Tibial artery (tissue), 4 donors: ENCODE data around the gene SLC15A4.
"Not testable (repeated sequence)": the region's sequence is repeated elsewhere in the genome, so short reads cannot be mapped to it uniquely, and the experiment has no call there.

Experiments used
- DNase-seq, 2 donors: peaks; one replicate each; pipeline ENCODE4 v3.0.0-alpha.2; 2019
- H3K27ac ChIP-seq, 2 donors: fragments of 200-600 bp; sonication (generic) in 1 of 2; 1 replicate in 1 of 2; 2 replicates in 1 of 2; pipeline ENCODE4 v1.5.1; 2018 to 2019; ENCODE audit warnings: mild to moderate bottlenecking in 1 of 2
- H3K27me3 ChIP-seq, 2 donors: fragments of 200-600 bp; sonication (generic) in 1 of 2; one replicate each; pipeline versions ENCODE4 v1.5.1 to v1.6.0; 2016 to 2019
- H3K36me3 ChIP-seq, 3 donors: fragments of 200-600 bp; sonication (generic) in 2 of 3; one replicate each; pipeline ENCODE4 v1.5.1; 2016 to 2019; ENCODE audit warnings: mild to moderate bottlenecking in 2 of 3
- H3K4me1 ChIP-seq, 4 donors: fragments of 200-600 bp; sonication (generic) in 2 of 4; 1 replicate in 3 of 4; 2 replicates in 1 of 4; pipeline ENCODE4 v1.5.1; 2016 to 2019
- H3K4me3 ChIP-seq, 2 donors: fragments of 200-600 bp; sonication (generic) in 1 of 2; 1 replicate in 1 of 2; 2 replicates in 1 of 2; pipeline ENCODE4 v1.5.1; 2018 to 2019; ENCODE audit warnings: mild to moderate bottlenecking in 2 of 2
- H3K9me3 ChIP-seq, 3 donors: fragments of 200-600 bp; sonication (generic) in 1 of 3; one replicate each; pipeline ENCODE4 v1.5.1; 2016 to 2019
- intact Hi-C: fragments of 100-400 bp; cut with DNase I; formaldehyde crosslinking; loops from one replicate; pipeline ENCODE4 v1.15.0; 2023; ENCODE audit warnings: low total_unique reads
- TF ChIP-seq, protein P1 (sequence below), 2 experiments: fragments of 200-600 bp in 1 of 2; fragments of 450-650 bp in 1 of 2; IDR thresholded peaks; one replicate each; pipeline ENCODE4 v1.5.1; 2017 to 2019; ENCODE audit warnings: antibody characterized with exemption in 2 of 2, mild to moderate bottlenecking in 1 of 2, moderate library complexity in 1 of 2

The SLC15A4 gene

DNA sequence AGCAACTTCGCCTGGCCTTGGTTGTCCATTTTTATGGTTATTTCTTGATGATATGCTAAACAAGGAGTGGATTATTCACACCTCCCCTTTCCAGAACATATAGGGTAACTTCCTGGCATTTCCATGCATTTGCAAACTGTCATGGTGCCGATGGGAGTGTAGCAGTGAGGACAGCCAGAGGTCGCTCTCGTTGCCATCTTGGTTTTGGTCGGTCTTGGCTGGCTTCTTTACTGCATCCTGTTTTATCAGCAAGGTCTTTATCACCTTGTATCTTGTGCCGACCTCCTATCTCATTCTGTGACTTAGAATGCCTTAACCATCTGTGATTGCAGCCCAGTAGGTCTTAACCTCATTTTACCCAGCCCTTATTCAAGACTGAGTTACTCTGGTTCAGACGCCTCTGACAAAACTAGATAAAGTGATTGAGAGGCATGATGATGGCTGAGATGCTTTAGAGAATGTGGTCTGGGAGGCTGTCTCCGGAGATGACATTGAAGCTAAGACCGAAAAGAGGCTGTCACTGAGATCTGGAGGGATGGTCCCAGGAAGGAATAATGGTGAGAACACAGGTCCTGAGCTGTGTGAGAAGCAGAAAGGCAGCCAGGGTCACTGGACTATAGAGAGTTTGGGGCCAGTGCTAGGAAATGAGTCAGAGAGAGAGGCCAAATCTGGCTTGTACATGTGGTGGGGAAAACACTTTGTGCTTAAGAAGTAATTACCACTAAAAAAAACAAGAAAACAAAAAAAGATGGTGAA is 32.5 kb upstream of the SLC15A4 start:
- no peaks in the 10 kb centered on the region for H3K36me3 ChIP-seq
- no peaks in the 10 kb centered on the region for H3K9me3 ChIP-seq
- no peak for DNase-seq
- no peak overlapping the region for H3K27ac ChIP-seq
- no peak overlapping the region for H3K4me3 ChIP-seq
- peaks cover 0 to 8% (median 3%) of the 10 kb centered on the region in 4 donors for H3K4me1 ChIP-seq
- H3K27me3 ChIP-seq = peaks cover 0 to 36% of the 10 kb centered on the region in 2 donors
- intact Hi-C loops = no loop called here
- TF ChIP-seq, protein P1, sequence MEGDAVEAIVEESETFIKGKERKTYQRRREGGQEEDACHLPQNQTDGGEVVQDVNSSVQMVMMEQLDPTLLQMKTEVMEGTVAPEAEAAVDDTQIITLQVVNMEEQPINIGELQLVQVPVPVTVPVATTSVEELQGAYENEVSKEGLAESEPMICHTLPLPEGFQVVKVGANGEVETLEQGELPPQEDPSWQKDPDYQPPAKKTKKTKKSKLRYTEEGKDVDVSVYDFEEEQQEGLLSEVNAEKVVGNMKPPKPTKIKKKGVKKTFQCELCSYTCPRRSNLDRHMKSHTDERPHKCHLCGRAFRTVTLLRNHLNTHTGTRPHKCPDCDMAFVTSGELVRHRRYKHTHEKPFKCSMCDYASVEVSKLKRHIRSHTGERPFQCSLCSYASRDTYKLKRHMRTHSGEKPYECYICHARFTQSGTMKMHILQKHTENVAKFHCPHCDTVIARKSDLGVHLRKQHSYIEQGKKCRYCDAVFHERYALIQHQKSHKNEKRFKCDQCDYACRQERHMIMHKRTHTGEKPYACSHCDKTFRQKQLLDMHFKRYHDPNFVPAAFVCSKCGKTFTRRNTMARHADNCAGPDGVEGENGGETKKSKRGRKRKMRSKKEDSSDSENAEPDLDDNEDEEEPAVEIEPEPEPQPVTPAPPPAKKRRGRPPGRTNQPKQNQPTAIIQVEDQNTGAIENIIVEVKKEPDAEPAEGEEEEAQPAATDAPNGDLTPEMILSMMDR (IDR thresholded peaks at IDR 0.05) = no peak

DNA sequence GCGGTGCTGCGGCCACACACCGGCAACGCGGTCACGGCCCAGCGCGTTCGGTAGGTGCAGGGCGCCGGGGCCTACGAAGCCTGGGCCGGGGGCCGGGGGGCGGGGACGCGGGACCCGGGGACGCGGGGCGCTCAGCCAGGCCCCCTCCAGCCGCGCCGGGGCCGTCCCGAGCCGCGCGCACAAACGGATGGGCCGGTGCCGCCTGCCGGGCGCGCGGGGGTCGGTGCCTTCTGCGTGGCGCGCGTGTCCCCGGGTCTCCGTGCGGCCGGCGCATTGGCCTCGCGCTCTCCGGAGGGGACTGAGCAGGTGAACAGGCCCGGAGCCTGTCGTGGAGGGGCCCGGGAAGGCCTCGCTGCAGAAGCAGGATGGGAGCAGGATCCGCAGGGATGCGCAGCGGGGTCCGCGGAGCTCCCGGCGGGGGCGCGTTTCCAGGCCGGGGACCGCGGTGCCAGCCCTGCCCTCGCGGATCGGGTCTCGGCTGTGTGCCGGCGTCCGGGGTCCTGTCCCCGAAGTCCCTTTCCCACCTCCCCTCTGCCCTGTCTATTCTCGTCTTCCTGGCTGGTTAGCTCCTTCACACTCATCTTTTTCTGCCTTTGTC is 29.9 kb upstream of the SLC15A4 start:
- Histone ChIP-seq H3K36me3 (no peaks in the 10 kb centered on the region), H3K4me3 (no peak overlapping the region), H3K27ac (no peak overlapping the region), H3K9me3 (no peaks in the 10 kb centered on the region), H3K27me3 (peaks cover 0 to 33% of the 10 kb centered on the region in 2 donors), H3K4me1 (peaks cover 0 to 8% (median 3%) of the 10 kb centered on the region in 4 donors)
- intact Hi-C loops = no loop called here
- no peak for DNase-seq
- TF ChIP-seq, protein P1 (IDR thresholded peaks at IDR 0.05) = no peak

DNA sequence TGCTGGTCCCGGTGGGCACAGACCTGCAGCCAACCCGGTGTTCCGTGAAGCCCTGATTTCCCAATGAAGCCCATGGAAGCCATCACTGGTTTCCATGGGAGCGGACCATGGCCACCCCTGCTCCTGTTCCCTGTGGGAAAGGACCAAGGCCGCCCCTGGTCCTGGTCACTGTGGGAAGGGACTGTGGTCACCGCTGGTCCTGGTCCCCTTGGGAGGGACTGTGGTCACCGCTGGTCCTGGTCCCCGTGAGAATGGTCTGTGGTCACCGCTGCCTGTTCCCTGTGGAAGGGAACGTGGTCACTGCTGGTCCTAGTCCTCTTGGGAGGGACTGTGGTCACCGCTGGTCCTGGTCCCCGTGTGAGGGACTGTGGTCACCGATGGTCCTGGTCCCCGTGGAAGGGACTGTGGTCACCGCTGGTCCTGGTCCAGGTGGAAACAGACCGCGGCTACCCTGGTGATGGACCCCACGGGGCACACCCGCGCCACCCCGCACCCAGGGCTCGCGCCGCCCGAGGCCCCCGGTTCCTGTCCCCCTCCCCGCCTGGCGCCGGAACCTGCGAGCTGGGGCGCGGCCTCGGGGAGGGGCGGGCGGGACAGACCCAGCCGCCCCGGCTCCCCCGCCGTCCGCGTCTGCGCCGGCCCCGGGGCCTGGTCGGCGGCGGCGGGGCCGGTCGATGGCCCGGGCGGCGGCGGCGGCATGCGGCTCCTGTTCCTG is 29.3 kb upstream of the SLC15A4 start, which contains the start of gene GLT1D1:
Gene GLT1D1 (plus strand): TSS at position 594 of the 715 bp plus-strand sequence. CDS start 104 bp downstream, at position 698.
- peak in 1 of 2 donors; percentile 55 for DNase-seq
- no peak within 1 kb of the TSS for H3K4me3 ChIP-seq
- intact Hi-C loops = no loop called here

DNA sequence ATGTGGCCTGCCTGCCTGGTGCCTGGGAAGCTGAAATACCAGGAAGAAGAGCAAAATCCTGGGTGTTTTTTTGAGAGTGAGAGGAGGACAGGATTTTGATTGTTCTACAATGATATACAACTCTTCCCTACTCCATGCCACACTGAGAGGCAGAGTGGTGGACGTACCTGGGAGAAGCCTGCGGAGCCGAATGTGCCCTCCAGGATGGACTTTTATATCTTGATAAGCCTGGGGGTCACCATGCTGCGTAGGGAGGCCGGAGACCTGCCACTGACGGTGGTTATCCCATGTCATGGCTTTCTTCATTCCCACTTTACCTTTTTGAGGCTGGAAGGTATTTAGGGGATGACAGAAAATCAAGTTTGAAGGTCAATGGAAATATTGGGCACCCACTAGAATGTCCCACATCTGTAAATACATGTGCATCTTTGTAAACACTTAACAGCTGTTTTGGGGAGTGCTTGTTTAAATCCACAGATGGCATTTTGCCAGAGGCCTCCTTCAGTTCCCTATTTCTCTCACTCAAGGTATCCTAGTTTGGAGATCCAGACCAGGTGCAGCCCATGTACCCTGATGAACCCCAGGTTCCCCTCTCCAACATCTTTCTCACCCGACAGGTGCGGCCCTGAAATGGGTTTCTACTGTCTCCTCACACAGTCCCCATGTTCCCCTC is 28.4 kb upstream of the SLC15A4 start:
- H3K27ac ChIP-seq = no peak overlapping the region
- no peaks in the 10 kb centered on the region for H3K36me3 ChIP-seq
- H3K27me3 ChIP-seq = peaks cover 0 to 33% of the 10 kb centered on the region in 2 donors
- H3K9me3 ChIP-seq = no peaks in the 10 kb centered on the region
- intact Hi-C loops = no loop called here
- peaks cover 0 to 8% (median 3%) of the 10 kb centered on the region in 4 donors for H3K4me1 ChIP-seq
- peak in 1 of 2 donors; percentile 48 for DNase-seq
- TF ChIP-seq, protein P1 (IDR thresholded peaks at IDR 0.05) = no peak
- no peak overlapping the region for H3K4me3 ChIP-seq

More for the DNA sequence above, 29.3 kb upstream of the SLC15A4 start, which contains the start of gene GLT1D1:
- Histone ChIP-seq H3K27ac (no peak within 1 kb of the TSS), H3K9me3 (no peaks in the 10 kb centered on the region), H3K36me3 (no peaks in the 10 kb centered on the region), H3K27me3 (peaks cover 0 to 33% of the 10 kb centered on the region in 2 donors), H3K4me1 (peaks cover 0 to 8% (median 3%) of the 10 kb centered on the region in 4 donors)
- TF ChIP-seq, protein P1 (IDR thresholded peaks at IDR 0.05) = no peak

DNA sequence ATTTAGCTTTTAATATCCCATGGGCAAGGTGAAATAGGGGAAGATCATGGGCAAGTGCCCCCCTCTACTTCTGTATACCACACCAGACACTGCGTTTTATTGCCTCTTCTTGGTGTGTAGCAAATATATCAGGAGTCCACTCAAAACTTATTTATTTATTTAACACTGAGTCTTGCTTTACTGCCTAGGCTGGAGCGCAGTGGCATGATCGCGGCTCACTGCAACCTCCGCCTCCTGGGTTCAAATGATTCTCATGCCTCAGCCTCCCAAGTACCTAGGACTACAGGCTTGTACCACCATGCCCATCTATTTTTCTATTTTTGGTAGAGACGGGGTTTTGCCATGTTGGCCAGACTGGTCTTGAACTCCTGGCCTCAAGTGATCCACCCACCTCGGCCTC is 27.7 kb upstream of the SLC15A4 start:
- H3K9me3 ChIP-seq, H3K36me3 ChIP-seq, H3K4me3 ChIP-seq, H3K4me1 ChIP-seq, H3K27ac ChIP-seq, intact Hi-C loops: not testable (repeated sequence)
- H3K27me3 ChIP-seq = peaks cover 0 to 29% of the 10 kb centered on the region in 2 donors
- peak in 1 of 2 donors; percentile 7 for DNase-seq
